Left kidney (tissue), 2 donors: ENCODE results near the gene SPINT2. TPM values are rescaled to one million over a fixed set of nuclear protein-coding genes. Genes with fewer than 3 reads are reported as not detected.

Experiments
- DNase-seq: peaks from one replicate; pipeline ENCODE4 v3.0.0-alpha.2; 2013
- polyA plus RNA-seq: library from polyadenylated mRNA; unstranded; fragments of 120-200 nt; gene quantifications from one replicate; pipeline ENCODE4 v1.2.1, GENCODE V29; 2013; ENCODE audit not compliant: insufficient read length

The SPINT2 gene
- polyA plus RNA-seq, 1 donor, result 274 TPM

GRCh38 chr19:38291855-38292254, 27.5 kb downstream of the SPINT2 start:
- no peak for DNase-seq

GRCh38 chr19:38293281-38293680, 28.9 kb downstream of the SPINT2 start:
- DNase-seq, result no peak

GRCh38 chr19:38294090-38294489, 29.7 kb downstream of the SPINT2 start:
- no peak for DNase-seq

- DNase-seq, result no peak
Measured at GRCh38 chr19:38298821-38299680, 34.7 kb downstream of the SPINT2 start.

DNA sequence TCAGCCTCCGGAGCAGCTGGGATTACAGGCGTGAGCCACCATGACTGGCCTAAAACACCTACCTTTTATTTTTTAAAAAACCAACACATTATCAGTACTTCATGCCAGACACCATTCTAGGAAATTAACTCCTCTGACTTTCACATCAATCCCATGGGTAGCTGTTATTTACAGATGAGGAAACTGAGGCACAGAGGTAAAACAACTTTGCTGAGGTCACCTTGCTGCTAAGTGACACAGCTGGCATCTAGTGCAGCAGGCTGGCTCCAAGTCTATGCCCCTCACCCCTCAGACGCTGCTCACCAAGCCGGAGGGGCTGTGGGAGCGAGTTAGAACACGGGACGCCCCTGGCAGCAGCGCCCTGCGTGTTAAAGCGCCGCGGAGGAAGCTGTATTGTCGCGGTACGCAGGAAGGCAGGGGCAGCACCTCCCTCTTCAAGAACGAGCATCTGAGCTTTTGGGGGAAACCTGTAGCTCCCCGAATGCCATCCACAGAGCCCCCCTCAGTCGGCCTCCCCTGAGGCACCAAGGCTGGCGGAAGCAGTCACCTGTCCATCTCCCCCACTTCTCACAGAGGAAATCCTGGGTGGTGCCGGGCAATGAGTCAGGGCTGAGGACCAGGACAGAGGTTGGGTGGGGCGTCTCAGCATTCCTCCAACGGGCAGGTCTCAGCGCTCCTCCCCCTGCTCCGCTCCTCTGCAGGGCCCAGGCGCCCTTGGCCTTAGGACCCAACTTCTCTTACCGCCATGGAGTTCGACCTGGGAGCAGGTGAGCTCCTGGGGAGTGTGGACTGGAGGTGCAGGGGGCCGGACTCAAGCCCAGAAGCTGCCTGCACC, 39.4 kb downstream of the SPINT2 start, which contains the start of gene C19orf33:
TSS of gene C19orf33 (plus strand) at position 735 of the 835 bp plus-strand sequence. CDS start at position 746, 11 bp downstream.
- DNase-seq, result no peak

GRCh38 chr19:38304352-38304865, 40.0 kb downstream of the SPINT2 start:
- DNase-seq, result no peak

GRCh38 chr19:38304866-38305429, 40.6 kb downstream of the SPINT2 start:
- DNase-seq, result peak; percentile 77

- DNase-seq, result no peak
Measured at GRCh38 chr19:38306236-38306635, 41.9 kb downstream of the SPINT2 start.

DNA sequence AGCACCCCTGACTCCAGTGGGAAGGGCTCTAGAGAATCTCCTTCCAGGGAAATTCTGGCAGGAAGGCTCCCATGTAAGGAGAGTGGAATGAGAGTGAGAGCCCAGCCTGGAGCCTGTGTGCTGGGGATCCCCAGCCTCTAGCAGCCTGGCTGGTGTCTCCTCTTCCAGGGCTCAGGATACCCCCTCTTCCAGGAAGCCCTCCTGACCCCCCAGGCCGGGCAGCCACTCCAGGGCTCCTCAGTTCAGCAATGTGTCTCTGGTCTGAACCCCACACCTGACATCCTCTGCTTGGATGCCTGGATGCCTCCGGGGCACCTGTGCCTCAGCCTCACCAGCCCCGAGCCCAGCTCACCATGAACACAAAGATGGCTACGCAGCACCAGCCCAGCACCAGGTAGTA, 42.7 kb downstream of the SPINT2 start:
- no peak for DNase-seq

DNA sequence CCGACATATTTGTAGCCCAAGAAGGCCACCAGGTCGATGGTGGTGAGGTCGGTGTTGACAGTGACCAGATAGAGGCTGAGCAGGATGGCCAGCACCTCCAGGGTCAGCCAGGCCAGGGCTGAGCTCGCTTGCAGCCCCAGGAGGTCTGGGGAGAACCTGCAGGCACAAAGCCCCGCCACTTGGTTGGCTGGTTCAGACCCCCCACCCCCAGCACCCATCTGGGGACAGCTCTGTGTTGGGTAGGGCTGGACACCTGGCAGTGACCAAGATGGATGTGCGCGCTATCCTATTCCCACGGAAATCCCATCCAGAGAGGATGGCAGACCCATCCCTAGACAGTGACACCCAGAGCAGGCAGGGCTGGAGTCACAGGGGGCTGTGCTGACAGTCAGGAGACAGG, 43.2 kb downstream of the SPINT2 start:
- DNase-seq, result no peak

DNA sequence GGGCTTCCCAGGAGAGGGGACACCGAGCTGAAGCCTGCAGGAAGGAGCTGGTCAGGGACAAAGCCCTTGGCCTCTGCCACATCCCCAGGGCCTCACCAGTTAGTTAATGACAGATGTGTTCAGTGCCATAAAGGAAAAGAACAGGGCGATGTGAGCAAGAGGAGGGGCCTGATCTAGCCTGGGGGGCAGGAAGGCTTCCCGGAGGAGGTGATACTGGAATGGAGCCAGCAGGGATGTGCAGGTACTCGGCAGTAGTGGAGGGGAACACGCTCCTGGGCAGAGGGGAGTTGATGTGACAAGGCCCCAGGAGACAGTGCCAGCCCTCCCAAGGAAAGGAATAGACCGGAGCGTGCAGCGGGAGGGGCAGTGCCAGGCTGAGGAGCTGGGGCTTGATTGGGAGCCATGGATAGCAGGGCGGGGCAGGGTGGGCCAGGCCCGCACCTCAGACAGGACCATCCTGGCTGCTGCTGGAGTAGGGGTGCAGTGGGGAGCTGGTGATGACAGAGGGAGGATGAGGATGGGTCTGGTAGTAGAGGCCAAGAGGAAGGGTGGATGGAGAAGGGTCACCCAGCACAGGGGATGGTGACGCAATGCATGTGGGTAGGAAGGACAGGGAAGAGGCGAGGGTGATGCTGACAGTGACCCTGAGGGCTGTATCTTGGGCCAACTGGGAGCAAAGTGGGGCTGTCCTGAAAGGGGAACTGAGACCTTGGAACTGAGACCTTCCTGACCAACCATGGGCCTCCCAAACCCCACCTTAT, 43.8 kb downstream of the SPINT2 start:
- DNase-seq, result no peak

DNA sequence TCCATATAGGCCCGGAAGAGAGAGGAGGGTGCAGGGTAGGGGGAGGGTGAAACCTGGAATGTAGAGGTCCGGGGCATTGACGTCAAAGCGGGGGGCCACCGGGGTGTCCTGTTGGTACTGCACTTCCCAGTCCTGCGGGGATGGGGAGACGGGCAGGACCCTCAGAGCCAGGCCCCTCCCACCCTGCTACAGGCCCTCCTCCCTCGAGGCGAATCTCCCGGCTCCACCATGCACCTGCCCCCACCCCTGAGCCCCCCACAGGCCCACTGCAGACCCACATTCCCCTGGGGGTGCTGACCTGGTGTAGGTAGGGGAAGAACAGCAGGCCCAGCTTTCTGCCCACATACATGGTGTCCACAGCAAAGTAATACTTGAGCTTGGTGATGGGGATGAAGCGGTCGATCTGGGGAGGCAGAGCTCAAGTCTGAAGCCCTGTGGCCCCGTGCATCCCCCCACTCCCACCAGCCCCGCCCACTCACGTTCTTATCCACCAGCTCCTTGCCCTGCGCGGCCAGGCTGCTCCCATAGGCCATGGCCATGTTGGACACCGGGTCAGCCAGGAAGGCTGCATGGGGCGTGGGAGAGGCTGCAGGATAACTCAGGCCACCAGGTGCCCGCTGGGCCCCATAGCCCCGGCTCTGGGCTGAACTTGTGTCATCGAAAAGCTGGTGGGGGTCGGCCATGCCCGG, 44.7 kb downstream of the SPINT2 start:
- DNase-seq, result no peak

DNA sequence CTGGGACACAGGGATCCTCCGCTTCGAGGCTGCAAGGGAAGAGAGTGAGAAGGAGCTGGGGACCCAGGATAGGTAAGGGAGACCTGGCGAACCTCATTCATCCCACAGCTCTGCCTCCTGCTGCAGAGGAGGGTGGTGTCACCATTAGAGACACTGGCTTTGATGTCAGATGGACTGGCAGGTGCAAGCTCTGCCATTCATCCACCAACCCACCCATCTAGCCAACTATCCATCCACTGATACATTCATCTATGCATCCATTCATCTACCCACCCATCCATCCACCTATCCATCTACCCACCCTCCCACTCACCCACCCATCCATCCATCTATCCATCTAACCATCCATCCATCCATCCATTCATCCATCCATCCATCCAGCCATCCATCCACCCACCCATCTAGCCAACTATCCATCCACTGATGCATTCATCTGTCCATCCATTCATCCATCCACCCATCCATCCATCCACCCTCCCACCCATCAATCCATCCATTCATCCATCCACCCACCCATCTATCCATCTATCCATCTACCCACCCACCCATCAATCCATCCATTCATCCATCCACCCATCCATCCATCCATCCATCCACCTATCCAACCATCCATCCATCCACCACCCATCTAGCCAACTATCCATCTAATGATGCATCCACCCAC, 45.4 kb downstream of the SPINT2 start:
- DNase-seq, result no peak

DNA sequence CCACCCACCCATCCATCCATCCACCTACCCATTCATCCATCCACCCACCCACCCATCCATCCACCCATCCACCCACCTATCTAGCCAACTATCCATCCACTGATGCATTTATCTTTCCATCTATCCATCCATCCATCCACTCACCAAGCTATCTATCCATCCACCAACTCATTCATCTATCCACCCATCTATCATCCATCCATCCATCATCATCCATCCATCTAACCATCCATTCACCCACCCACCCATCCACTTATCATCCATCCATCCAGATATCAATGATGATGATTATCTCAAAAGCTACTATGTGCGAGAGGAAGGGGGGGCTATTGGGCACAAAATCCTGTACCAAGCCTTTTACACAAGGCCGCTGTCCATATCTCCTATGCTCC, 45.9 kb downstream of the SPINT2 start:
- no peak for DNase-seq

- no peak for DNase-seq
Measured at GRCh38 chr19:38310986-38311385, 46.6 kb downstream of the SPINT2 start.

DNA sequence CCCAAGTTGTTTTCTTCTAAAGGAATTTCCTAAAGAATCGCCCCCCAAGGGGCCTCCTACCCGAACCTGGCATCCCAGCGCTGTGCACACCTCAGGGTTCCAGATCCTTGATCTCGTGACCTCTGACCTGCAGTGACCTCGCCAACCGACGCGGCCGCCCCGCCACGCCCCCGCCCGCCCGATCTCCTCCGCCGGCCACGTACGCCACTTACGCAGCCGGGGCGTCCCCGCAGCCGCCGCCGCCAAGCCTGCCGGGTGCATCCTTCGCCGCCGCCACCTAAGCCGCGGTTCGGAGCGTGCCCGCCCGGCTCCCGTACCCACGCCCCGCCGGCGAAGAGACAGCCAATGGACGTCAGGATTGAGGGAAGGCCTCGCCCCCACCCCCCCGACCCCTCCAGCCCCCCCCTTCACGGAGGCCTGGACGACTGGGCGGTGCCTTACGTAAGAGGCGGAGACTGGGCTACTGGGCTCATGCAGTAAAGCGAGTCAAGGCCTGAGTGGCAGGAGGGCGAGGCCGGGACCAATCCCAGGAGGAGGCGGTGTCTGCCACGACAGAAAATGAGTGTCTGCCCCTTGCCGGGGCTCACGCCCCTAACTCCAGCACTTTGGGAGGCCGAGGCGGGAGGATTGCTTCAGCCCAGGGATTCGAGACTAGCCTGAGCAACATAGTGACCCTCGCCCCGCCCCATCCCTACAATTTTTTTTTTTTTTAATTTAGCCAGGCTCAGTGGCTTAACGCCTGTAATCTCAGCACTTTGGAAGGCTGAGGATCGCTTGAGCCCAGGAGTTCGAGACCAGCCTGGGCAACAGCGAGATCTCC, 51.5 kb downstream of the SPINT2 start, which contains the start of gene YIF1B:
TSS of gene YIF1B (minus strand) at position 291 of the 820 bp plus-strand sequence. CDS start at position 261, 30 bp downstream.
- DNase-seq, result peak; percentile 95

DNA sequence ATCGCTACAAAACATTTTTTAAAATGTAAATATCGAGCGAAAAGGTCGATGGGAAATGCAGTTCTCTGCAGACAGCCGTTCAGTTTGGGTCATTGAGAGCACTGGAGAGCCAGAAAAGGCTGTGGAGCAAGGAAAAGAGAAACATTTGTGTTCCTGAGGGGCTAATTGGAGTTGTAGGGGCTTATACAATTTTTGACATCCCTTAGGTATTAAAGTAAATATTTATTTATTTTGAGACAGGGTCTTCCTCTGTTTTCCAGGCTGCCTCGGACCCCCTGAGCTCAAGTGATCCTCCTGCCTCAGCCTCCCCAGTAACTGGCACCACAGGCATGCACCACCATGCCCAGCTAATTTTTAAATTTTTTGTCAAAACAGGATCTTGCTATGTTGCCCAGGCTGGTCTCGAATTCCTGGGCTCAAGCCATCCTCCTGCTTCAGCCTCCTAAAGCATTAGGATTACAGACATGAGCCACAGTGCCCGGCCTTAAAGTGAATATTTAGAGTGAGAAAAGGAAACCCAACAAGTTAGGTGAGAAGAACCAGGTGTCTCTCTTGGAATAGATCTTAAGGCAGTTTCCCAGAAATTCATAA, 52.2 kb downstream of the SPINT2 start:
- DNase-seq, result no peak

- DNase-seq, result no peak
Measured at GRCh38 chr19:38317104-38317612, 52.8 kb downstream of the SPINT2 start.

DNA sequence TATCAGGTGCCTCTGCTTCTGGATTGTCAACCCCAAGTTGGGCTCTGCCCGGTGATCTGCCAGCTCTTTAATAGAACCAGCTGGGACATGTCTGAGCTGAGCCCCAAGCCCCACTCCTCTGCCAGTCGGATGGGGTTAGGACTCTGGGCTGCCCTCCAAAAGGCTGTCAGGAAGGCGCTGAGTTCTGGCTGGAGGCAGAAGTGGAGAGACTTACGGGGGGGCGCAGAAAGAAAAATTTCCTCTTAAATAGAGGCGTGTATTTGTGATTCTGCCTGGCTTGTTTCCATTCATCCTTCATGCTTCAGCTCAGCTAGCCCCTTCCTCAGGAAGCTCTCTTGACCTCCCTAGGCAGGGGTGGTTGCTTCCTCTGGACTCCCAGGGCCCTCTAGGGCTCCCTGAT, 54.3 kb downstream of the SPINT2 start:
- DNase-seq, result no peak
